Stimulated activated CD8-positive, alpha-beta memory T cell treated with anti-CD3 and anti-CD28 coated beads, Interleukin-7, amount 100 ng/mL, for 48 hours (primary cell): Measurements from ENCODE around the gene PBX1.

Experiments used
- DNase-seq, 2 donors: peaks; one replicate each; pipeline ENCODE4 v3.0.0-alpha.2; 2020; ENCODE audit warnings: low read depth in 1 of 2; ENCODE audit errors: extremely low read depth in 1 of 2

The PBX1 gene

DNA sequence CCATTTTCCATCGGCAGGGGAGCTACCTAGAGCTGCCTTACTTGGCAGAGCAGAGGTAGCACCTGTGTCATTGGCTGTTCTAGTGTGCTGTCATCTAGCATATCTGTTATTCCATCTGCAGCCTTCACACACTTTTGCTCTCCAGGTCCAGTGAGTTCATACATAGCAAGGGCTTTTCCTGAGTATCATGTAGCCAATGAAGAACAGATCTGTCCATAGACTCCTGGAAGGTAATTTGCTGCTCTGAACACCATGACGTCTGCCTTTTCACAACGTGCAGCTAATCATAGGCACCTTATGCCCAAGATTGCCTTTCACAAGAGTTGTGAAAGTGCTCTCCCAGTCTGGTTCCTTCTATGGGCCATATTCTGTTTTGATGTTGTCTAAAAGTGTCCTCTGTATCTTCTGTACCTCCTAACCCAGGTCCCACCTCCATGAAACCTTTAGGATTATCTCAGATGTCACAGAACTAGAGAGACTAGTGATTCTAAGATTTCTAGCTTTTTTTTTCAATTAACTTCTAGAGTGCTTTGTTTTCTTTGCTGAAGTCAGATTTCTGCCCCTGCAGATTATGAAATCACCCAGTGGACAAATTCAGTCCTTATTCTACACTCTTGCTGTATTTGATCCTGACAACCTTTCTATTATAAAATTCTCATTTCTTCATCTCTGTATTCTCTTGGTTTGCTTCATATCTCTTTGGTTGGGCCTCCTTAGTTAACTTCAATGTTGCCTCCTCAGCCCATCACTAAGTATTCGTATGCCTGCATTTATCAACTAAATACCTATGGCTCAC is 134.8 kb downstream of the PBX1 start:
- DNase-seq = no peak

DNA sequence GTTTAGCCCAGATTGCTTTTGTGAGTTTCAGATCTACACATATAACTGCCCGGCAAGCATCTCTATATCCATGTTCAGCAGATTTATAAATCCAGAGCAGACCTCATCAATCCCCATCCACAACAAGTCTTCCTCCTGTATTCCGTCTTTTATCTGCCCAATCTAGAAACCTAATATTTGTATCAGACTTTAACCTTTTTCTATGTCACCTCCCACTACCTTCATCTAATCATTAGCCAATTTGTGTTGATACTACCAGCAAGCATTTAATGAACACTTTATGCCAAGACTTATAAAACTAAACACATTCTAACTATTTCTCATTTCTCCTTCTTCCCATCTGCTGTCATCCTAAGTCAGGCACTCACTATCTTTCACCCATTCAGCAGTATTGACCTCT is 135.5 kb downstream of the PBX1 start:
- no peak for DNase-seq

- no peak for DNase-seq
Observed at GRCh38 chr1:164695956-164696665, 137.1 kb downstream of the PBX1 start.

DNA sequence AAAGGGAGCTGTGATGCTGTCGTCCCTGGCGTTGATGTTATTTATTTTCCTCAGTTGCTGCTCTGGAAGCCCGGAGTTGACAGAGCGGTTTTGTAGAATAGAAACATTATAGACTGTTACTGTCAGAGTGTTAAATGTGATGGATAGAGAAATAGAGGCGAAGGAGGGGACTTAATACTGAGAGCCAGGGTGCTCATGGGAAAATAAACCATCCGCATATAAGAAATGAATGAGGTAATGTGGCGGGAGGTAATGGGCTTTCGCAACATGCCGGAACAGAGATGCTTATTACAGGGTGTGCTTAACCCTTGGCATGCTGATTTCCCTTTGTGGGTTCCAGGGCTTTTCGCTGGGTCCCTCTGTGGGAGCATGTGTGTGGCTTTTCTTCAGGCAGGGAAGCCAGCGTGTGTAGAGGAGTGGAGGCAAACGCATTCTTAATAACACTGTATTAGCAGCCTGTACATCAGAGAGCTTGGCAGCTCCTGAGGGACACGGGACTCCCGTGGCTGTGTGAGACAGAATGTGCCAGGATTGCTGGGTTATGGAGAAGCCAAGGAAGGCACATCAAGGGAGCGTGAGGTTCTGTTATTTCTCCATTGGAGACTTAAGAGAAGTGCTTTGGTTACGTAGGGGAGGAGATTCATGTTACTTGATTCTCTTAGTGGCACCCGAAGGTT is 141.0 kb downstream of the PBX1 start:
- DNase-seq = no peak

GRCh38 chr1:164700683-164701082 is 141.7 kb downstream of the PBX1 start:
- DNase-seq = no peak

DNA sequence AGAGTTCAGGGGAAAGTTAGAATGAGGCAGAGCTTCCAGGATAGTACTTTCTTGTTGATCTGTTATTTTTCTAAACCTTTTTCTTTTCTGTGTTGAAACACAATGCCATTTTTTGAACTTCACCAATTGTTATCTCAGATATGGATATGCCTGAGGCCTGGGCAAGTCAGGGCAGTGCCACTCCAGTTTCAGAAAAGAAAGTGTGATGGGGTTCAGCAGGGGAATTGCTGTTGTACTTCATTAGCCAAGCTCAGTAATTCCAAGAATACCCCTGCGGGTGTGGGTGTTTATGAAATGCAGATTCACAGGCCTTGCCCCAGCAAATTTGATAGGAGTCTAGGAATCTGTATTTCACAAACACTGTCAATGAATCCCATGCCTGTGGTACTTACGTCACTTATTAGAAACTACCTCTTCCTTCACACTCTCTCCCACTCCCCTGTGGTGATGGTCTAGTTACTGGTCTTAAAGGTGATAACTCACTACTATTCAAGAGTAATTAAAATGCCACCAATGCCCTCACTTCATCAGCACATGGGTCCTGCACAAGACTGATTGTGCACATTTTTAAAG is 142.3 kb downstream of the PBX1 start:
- DNase-seq = no peak

DNA sequence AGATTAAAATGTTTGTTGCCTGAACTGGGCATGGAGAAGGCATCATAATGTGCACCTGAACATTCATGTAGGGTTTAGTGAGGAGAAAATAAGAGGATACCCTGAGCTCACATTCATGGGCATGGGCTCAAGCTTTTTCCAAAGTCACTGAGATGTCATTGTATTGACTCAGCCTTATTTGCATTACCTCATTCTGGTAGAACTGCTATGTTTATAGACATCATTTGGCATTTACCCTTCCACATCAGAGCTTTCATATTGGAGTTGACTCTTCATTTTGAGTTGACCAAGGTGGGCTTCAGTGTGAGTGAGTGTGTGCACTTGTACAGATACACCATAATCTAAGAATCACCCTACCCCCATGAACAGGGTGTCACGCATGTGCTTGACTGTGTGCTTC is 143.2 kb downstream of the PBX1 start:
- DNase-seq = no peak

GRCh38 chr1:164702664-164703063 is 143.7 kb downstream of the PBX1 start:
- DNase-seq = no peak

GRCh38 chr1:164703463-164703862 is 144.5 kb downstream of the PBX1 start:
- DNase-seq = no peak

GRCh38 chr1:164703960-164704411 is 145.0 kb downstream of the PBX1 start:
- DNase-seq = no peak

DNA sequence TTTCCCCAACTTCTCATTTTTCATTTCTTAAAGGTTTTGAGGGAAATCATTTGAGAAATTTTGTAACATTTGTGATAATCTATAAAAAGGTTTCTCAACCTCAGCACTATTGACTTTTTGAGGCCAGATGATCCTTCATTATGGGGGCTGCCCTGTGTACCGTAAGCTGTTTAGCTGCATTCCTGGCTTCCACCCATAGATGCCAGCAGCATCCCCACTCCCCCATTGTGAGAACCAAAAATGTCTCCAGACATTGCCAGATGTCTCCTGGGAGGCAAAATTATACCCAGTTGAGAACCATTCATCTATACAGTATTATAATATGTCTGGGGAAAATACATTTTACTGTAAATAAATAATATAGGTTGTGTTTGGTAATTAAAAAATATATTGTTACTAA is 146.0 kb downstream of the PBX1 start:
- DNase-seq = no peak

GRCh38 chr1:164706606-164706987 is 147.6 kb downstream of the PBX1 start:
- no peak for DNase-seq

GRCh38 chr1:164707868-164708331 is 148.9 kb downstream of the PBX1 start:
- DNase-seq = no peak

- DNase-seq = no peak
Observed at GRCh38 chr1:164708596-164708995, 149.6 kb downstream of the PBX1 start.

DNA sequence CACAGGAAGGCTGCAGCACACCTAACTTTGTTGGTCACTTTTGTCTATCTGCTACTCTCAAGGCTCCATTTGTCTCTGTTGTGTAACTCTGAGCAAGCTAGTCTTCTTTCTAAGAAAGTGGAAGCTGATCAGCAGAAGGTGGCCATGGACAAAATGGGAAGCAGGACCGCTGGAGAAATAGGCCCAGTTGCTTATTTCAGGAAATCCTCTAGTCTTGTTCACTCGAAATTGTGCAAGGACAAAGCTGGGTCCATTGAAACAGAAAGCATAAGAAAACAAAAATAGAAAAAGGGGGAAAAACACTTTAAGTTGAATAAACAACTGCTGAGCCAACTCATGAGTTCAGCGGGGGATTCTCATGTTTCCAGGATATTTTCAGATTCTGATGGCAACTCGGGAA is 150.1 kb downstream of the PBX1 start:
- no peak for DNase-seq

DNA sequence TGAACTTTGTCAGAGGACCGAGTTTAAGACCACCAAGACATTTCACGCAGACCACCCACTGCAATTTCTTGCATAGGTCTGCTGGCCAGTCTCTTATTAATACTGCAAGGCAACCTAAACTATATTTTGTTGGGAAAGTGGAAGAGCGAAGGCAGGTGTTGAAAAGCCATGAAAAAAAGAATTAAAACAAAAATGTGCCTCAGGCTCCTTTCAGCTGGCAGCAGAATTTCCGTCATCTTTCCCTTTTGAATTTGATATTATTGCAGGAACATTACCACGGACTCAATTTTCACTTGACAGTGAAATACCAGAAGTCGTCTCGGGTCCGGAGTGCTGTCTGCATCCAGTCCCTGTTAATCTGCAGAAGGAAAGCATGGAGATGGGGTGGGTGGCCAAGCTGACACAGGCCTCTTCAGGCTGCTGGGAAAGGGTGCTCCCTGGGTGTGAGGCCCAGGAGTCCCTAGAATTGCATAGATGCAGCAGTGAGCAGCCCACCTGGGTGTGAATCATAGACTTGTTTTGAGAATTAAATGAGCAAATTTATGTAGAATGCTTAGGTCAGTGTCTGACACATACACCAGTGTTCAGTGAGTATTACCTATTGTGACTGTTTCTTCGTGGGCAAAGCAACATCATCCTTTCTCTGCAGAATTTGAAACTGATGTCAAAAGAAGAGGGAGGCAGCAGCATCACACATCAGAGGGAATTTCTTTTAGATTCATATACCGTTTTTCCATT is 150.7 kb downstream of the PBX1 start:
- DNase-seq = no peak

GRCh38 chr1:164712131-164713036 is 153.4 kb downstream of the PBX1 start:
- no peak for DNase-seq

GRCh38 chr1:164713456-164714207 is 154.6 kb downstream of the PBX1 start:
- no peak for DNase-seq
